OCI-LY3 (cell line): ENCODE results near the gene KCNN3.

Experiments
- H2AFZ ChIP-seq: fragments of 200-600, 300-600 bp; shearing (Covaris generic); 2 replicates; pipeline ENCODE4 v1.6.0; 2014; ENCODE audit warnings: antibody characterized with exemption, low read depth, low read length
- H3K27ac ChIP-seq: fragments of 200-600, 300-600 bp; sonication (generic); 2 replicates; pipeline ENCODE4 v1.5.1; 2014; ENCODE audit warnings: mild to moderate bottlenecking, low read length, moderate library complexity, mixed read lengths
- H3K27me3 ChIP-seq: fragments of 200-600, 300-600 bp; sonication (generic); 2 replicates; pipeline ENCODE4 v1.6.1; 2014; ENCODE audit warnings: low read depth, low read length, mixed read lengths
- H3K36me3 ChIP-seq: fragments of 200-600, 300-600 bp; sonication (generic); replicated peaks from 2 replicates; pipeline ENCODE3; 2014; ENCODE audit warnings: low read depth, low read length, mixed read lengths
- H3K4me1 ChIP-seq: fragments of 300-600, 200-600 bp; sonication (generic); 2 replicates; pipeline ENCODE4 v1.6.1; 2014; ENCODE audit warnings: low read length, mixed read lengths
- H3K4me2 ChIP-seq: fragments of 200-600, 300-600 bp; sonication (generic); 2 replicates; pipeline ENCODE4 v1.6.1; 2014; ENCODE audit warnings: low read length, mixed read lengths
- H3K4me3 ChIP-seq: fragments of 300-600, 200-600 bp; sonication (generic); 2 replicates; pipeline ENCODE4 v1.5.1; 2014; ENCODE audit warnings: antibody characterized with exemption, mild to moderate bottlenecking, low read length, moderate library complexity
- H3K79me2 ChIP-seq: fragments of 300-600, 200-600 bp; shearing (Covaris generic); 2 replicates; pipeline ENCODE4 v1.6.1; 2014; ENCODE audit warnings: mild to moderate bottlenecking, low read length, mixed read lengths
- H3K9ac ChIP-seq: fragments of 300-600, 200-600 bp; shearing (Covaris generic); 2 replicates; pipeline ENCODE4 v1.6.0; 2014; ENCODE audit warnings: mild to moderate bottlenecking, low read length, moderate library complexity
- H3K9me3 ChIP-seq: fragments of 200-600, 300-600 bp; shearing (Covaris generic); 2 replicates; pipeline ENCODE4 v1.6.1; 2014; ENCODE audit warnings: low read length, mixed read lengths; ENCODE audit not compliant: insufficient read depth
- H4K20me1 ChIP-seq: fragments of 200-600, 300-600 bp; sonication (generic); 2 replicates; pipeline ENCODE4 v1.6.1; 2016; ENCODE audit warnings: low read length, mixed read lengths; ENCODE audit not compliant: insufficient read depth
- EZH2phosphoT487 ChIP-seq: fragments of 200-600 bp; shearing (Covaris generic); IDR thresholded peaks from 2 replicates; pipeline ENCODE4 v1.6.1; 2018; ENCODE audit warnings: antibody characterized with exemption, mixed run types, low read depth
- TF ChIP-seq, protein P1 (sequence below): fragments of 200-600, 300-600 bp; sonication (generic); IDR thresholded peaks from 2 replicates; pipeline ENCODE4 v1.5.1; 2014; ENCODE audit warnings: antibody characterized with exemption, low read length, low read depth

KCNN3 gene

DNA sequence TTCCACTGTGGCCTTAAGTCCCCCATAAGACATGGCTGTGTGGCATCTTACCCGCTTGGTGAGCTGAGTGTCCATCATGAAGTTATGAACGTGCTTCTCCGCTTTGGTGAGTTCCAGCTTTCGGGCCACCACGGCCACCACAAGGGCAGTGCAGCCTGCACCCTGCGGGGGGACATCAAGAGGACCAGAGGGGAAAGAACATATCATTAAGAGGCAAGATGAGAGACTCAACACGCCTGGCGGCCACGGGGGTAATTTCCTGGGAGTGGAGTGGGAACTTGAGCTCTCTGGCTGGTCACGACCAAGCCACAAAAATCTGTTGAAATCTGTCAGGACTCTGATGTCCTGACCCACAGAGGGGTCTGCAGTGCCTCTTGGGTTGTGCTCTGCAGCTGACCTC, 144.2 kb downstream of the KCNN3 start:
- 0 out of 2 replicates have a peak overlapping the region, but pooled peaks have one; percentile 66 for H3K4me3 ChIP-seq
- peaks cover 10% of the 10 kb centered on the region for H3K27me3 ChIP-seq
- no peaks in the 10 kb centered on the region for H3K79me2 ChIP-seq
- peak overlapping the region; percentile 73; the same call in 1 of the 2 replicates for H2AFZ ChIP-seq
- no peaks in the 10 kb centered on the region for H3K36me3 ChIP-seq
- peak overlapping the region; percentile 31; the same call in 1 of the 2 replicates for H3K9ac ChIP-seq
- no peaks in the 10 kb centered on the region for H3K9me3 ChIP-seq
- peaks cover 54% of the 10 kb centered on the region for H3K4me1 ChIP-seq
- H3K4me2 ChIP-seq = peak overlapping the region; percentile 88
- H3K27ac ChIP-seq = no peak overlapping the region
- TF ChIP-seq, protein P1, sequence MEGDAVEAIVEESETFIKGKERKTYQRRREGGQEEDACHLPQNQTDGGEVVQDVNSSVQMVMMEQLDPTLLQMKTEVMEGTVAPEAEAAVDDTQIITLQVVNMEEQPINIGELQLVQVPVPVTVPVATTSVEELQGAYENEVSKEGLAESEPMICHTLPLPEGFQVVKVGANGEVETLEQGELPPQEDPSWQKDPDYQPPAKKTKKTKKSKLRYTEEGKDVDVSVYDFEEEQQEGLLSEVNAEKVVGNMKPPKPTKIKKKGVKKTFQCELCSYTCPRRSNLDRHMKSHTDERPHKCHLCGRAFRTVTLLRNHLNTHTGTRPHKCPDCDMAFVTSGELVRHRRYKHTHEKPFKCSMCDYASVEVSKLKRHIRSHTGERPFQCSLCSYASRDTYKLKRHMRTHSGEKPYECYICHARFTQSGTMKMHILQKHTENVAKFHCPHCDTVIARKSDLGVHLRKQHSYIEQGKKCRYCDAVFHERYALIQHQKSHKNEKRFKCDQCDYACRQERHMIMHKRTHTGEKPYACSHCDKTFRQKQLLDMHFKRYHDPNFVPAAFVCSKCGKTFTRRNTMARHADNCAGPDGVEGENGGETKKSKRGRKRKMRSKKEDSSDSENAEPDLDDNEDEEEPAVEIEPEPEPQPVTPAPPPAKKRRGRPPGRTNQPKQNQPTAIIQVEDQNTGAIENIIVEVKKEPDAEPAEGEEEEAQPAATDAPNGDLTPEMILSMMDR = no peak
- no peak for TF ChIP-seq EZH2phosphoT487
- H4K20me1 ChIP-seq = no peaks in the 10 kb centered on the region

DNA sequence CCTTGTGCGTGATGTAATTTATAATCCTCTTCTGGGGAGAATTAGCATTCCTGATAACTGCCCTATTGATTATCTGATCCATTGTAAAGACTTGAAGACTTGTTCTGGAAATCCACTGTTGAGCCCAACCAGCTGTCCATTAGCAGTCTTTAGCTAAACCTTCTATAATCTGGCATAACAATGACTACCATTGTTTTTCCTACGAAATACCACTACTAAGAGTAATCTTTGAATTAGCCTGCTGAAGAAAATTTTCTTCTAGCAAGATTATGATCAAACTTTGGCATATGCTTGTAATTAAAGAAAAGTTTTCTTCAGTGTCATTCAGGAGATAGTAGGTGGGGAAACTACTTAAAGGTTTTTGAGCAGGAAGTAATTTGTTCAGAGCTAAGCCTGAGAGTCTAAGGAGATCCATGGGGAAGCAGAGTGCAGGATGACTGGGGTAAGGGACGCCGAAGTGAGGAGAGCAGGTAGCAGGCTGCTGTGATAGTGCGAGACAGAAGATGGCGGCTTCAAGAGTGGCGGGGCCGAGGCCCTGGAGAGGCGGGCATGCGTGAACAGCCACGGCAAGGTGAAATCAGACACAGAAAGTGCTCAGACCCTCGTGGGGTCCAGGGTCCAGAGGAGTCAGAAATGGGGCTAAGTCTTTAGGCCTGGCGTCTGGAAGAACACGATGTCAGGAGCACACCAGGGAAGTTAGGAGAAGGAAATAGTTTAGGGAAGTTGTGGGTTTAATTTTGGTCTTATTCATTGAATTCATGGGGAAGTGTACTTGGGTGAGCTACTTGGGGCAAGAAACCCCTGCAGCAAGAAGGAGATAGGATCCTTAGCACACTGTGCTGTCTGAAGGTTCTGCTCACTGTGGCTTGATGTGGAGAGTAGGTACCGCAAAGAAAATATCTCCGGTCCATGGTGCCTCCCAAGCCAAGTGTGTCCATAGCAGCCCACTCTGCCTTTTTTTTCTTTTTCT, 149.5 kb downstream of the KCNN3 start:
- Histone ChIP-seq H3K79me2 (no peaks in the 10 kb centered on the region), H3K9me3 (no peaks in the 10 kb centered on the region), H3K36me3 (no peaks in the 10 kb centered on the region), H3K4me1 (peaks cover 25% of the 10 kb centered on the region), H3K27me3 (no peaks in the 10 kb centered on the region), H3K9ac (no peak overlapping the region), H2AFZ (no peak overlapping the region), H3K4me3 (peak overlapping the region; percentile 24), H3K4me2 (peak overlapping the region; percentile 61), H3K27ac (no peak overlapping the region), H4K20me1 (no peaks in the 10 kb centered on the region)
- TF ChIP-seq, protein P1 = no peak
- no peak for TF ChIP-seq EZH2phosphoT487

DNA sequence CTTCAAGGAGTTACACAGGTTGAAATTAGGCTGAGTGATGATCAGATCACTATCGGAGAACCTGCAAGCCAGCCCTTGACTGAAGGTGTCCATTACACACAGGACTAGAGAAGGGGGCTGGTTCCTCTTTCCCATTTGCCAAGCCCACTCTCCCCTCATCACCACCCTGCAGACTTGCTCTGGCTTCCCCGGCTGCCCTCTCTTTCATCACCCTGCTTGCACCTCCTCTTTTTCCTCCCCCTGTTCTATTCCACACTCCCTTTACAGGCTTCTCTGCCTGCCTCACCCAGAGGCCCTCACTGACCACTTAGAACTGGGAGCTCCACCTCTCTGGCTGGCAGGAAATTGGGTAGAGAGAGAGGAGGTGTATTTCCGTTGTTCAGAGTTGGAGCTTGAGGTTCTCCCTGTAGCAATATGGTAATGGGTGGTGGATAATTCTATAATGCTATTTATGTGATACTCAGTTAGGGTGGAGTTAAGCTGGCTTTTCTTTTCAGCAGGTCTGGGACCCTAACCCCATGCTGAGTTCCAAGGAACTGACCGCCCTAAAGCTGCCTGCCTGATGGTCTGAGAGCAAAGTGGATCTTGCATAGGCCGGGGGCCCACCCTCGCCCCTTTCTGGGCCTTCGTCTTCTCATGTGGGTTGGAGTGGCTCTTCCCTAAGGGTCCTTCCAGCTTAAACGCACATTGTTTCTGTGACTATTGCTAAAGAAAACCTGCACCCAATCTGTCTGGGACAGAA, 150.3 kb downstream of the KCNN3 start:
- no peak overlapping the region for H3K4me3 ChIP-seq
- H2AFZ ChIP-seq = no peak overlapping the region
- H3K9me3 ChIP-seq = no peaks in the 10 kb centered on the region
- H4K20me1 ChIP-seq = no peaks in the 10 kb centered on the region
- H3K36me3 ChIP-seq = no peaks in the 10 kb centered on the region
- no peak overlapping the region for H3K27ac ChIP-seq
- H3K27me3 ChIP-seq = no peaks in the 10 kb centered on the region
- no peak for TF ChIP-seq EZH2phosphoT487
- TF ChIP-seq, protein P1 = no peak
- no peaks in the 10 kb centered on the region for H3K79me2 ChIP-seq
- no peak overlapping the region for H3K9ac ChIP-seq
- H3K4me1 ChIP-seq = peaks cover 30% of the 10 kb centered on the region
- no peak overlapping the region for H3K4me2 ChIP-seq

DNA sequence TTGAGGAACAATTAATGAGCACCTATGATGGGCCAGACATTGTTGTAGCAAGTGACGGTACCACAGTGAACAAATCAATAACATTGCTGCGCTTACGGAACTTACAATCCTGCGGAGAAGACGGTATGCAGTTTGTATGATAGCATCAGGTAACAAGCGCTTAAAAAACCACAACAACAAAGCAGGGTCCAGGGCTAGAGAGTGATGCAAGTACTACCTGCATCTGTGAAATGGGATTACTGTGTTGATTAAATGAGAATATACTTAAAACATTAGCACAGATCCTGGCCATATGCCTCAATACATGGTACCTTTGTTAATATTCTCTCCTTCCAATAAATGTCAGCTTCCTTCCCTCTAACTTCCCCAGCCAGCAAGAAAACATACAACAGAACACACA, 151.5 kb downstream of the KCNN3 start:
- Histone ChIP-seq H3K4me2 (no peak overlapping the region), H3K27me3 (no peaks in the 10 kb centered on the region), H3K4me3 (no peak overlapping the region), H3K9ac (no peak overlapping the region), H3K79me2 (no peaks in the 10 kb centered on the region), H3K4me1 (peaks cover 32% of the 10 kb centered on the region), H3K36me3 (no peaks in the 10 kb centered on the region), H4K20me1 (no peaks in the 10 kb centered on the region), H2AFZ (no peak overlapping the region), H3K27ac (no peak overlapping the region), H3K9me3 (no peaks in the 10 kb centered on the region)
- TF ChIP-seq EZH2phosphoT487 = no peak
- TF ChIP-seq, protein P1 = no peak
